Measurements from ENCODE around the gene ST6GALNAC2. TPM values are rescaled to one million over a fixed set of nuclear protein-coding genes. Genes with fewer than 3 reads are reported as not detected.
A peak's percentile ranks its signal among the peaks of the same experiment; 100 is the strongest.
"Not testable (repeated sequence)": the region's sequence is repeated elsewhere in the genome, so short reads cannot be mapped to it uniquely, and the experiment has no call there.

Gene ST6GALNAC2
- total RNA-seq, 1 donor: 0.63 TPM

DNA sequence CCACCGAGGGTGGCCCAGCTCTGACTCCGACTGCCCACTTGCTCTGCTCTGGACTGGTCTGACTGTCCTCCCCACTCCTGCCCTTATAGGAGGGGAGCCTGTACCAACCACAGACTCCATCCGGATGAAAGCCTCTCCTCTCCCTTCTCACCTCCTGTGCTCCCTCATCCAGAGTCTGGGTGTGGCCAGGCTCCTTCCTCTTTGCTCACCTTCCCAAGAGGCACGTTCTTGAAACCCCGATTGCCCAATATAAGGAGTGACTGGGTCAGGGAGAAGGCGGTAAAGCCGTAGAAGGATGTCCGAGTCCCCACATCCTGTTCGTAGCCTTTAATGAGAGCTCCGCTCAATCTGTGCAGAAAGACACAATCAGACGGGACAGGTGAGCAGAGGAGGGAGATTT, 40.8 kb upstream of the ST6GALNAC2 start:
- H3K4me3 ChIP-seq (ENCODE audit: low read depth, low read length): no peak overlapping the region
- DNase-seq (ENCODE audit: low read depth): no peak
- TF ChIP-seq, protein P1, sequence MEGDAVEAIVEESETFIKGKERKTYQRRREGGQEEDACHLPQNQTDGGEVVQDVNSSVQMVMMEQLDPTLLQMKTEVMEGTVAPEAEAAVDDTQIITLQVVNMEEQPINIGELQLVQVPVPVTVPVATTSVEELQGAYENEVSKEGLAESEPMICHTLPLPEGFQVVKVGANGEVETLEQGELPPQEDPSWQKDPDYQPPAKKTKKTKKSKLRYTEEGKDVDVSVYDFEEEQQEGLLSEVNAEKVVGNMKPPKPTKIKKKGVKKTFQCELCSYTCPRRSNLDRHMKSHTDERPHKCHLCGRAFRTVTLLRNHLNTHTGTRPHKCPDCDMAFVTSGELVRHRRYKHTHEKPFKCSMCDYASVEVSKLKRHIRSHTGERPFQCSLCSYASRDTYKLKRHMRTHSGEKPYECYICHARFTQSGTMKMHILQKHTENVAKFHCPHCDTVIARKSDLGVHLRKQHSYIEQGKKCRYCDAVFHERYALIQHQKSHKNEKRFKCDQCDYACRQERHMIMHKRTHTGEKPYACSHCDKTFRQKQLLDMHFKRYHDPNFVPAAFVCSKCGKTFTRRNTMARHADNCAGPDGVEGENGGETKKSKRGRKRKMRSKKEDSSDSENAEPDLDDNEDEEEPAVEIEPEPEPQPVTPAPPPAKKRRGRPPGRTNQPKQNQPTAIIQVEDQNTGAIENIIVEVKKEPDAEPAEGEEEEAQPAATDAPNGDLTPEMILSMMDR (IDR thresholded peaks at IDR 0.05; ENCODE audit: insufficient read depth, low read length): no peak

DNA sequence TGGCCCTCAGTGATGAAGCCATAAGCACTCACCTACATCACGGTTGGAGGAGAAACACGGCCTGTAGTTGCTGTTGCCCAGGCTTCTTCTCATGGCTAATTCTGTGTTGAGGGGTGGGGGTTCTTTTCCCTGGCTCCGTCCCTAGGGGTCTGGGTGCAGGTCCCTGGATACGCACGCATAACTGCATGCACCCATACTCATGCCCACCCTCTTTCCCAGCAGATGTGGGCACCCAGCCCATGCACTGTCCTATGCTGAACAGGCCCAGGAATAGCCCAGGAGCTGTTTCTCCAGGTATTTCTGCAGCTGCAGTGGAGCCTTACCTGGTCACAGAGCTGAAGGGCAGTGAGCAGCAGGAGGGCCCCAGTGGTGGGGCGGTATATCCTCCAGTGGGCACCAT, 39.8 kb upstream of the ST6GALNAC2 start:
- no peak overlapping the region for H3K4me3 ChIP-seq (ENCODE audit: low read depth, low read length)
- TF ChIP-seq, protein P1 (IDR thresholded peaks at IDR 0.05; ENCODE audit: insufficient read depth, low read length): no peak
- no peak for DNase-seq (ENCODE audit: low read depth)

DNA sequence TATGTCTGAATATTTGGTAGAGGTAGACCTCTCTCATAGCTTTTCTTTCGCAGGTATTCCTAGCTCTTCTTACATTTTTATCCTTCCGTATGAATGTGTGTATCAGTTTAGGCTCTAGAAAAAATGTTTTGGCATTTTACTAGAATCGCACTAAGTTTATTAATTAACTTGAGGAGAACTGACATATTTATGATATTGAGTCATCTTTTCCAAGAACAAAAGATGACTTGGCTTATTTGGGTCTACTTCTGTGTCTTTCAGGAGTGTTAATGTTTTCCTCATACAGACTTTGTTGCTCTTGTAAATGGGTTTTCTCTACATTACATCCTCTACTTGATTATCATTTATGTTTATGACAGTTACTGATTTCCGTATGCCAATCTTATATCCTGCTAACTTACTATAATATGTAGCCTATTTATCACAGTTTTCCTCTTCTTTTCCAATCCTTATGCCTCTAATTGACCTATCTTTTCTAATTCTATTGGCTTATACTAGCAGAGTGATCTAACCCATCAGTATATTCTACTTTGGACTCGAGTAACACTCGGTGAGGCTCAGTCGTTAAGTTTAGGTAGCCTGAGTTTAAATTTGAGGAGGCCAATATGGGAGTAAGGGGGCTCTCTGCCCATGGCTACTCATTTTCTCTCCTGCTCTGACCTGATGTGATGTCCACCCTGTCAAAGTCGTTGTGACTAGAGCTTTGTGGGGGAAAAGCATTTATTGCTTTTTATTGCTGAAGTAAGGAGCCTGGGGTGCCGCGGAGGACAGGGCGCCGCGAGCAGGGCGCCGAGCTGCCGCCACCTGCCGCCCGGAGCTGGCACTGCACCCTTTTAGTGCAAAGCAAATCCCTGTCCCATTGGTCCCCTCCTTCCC, 37.8 kb upstream of the ST6GALNAC2 start:
- TF ChIP-seq, protein P1 (IDR thresholded peaks at IDR 0.05; ENCODE audit: insufficient read depth, low read length): peak; percentile 88
- no peak overlapping the region for H3K4me3 ChIP-seq (ENCODE audit: low read depth, low read length)

DNA sequence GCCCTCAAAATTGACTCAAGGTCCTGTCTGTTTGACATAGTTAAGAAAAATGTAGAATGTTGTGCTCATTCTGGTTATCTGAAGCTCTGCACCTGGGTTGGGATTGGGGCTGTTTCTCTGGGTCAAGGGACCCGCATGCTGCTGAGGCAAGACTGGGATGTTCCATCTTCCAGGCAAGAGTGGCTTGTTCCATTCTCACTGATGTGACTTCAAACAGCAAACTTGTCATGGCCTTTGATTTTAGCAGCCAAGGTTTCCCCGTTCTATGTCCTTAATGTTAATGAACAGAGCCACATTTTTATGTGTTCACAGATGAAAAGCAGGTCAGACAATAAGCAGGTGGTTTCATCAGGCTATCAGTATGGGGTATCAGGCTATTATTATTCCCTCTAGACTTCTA, 32.2 kb upstream of the ST6GALNAC2 start:
- no peak for DNase-seq (ENCODE audit: low read depth)
- TF ChIP-seq, protein P1 (IDR thresholded peaks at IDR 0.05; ENCODE audit: insufficient read depth, low read length): no peak
- no peak overlapping the region for H3K4me3 ChIP-seq (ENCODE audit: low read depth, low read length)

More for the DNA sequence above, 37.8 kb upstream of the ST6GALNAC2 start:
- peak; percentile 75 for DNase-seq (ENCODE audit: low read depth)

DNA sequence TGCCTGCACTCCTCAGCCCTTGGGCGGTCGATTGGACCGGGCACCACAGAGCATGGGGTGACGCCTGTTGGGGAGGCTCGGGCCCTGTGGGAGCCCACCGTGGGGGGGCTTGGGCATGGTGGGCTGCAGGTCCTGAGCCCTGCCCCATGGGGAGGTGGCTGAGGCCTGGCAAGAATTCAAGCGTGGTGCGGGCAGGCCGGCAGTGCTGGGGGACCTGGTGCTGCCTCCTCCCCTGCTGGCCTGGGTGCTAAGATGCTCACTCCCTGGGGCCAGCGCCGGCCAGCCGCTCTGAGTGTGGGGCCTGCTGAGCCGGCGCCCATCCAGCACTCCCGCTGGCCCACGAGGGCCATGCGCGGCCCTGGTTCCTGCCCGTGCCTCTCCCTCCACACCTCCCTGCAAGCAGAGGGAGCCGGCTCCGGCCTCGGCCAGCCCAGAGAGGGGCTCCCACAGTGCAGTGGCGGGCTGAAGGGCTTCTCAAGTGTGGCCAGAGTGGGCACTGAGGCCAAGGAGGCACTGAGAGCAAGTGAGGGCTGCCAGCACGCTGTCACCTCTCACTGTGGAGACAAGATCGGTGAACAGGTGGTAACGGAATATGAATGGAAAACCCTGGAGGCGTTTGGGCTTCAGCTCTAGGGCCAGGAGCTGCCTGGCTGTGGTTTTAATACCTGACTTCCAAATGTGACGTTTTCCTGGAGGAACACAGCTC, 29.4 kb upstream of the ST6GALNAC2 start:
- TF ChIP-seq, protein P1 (IDR thresholded peaks at IDR 0.05; ENCODE audit: insufficient read depth, low read length): no peak
- DNase-seq (ENCODE audit: low read depth): no peak
- no peak overlapping the region for H3K4me3 ChIP-seq (ENCODE audit: low read depth, low read length)

DNA sequence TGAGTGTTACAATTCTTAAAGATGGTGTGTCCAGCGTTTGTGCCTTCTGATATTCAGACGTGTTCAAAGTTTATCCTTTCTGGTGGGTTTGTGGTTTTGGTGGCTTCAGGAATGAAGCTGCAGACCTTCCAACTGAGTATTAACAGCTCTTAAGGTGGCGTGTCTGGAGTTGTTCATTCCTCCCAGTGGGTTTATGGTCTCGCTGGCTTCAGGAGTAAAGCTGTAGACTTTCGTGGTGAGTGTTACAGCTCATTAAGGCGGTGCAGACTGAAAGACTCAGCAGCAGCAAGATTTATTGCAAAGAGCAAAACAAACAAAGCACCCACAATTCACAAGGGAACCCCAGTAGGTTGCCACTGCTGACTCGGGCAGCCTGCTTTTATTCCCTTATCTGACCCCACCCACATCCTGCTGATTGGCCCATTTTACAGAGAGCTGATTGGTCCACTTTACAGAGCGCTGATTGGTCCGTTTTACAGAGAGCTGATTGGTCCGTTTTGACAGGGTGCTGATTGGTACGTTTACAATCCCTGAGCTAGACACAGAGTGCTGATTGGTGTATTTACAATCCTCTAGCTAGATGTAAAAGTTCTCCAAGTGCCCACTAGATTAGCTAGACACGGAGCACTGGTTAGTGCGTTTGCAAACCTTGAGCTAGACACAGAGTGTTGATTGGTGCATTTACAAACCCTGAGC, 28.6 kb upstream of the ST6GALNAC2 start:
- H3K4me3 ChIP-seq (ENCODE audit: low read depth, low read length); DNase-seq (ENCODE audit: low read depth): not testable (repeated sequence)

Data from fibroblast of the aortic adventitia (primary cell).